MM.1S (cell line): Measurements from ENCODE around the gene NPC1.

Experiments used
- CTCF ChIP-seq: fragments of 300-600 bp; sonication (generic); IDR thresholded peaks from 2 replicates; pipeline ENCODE4 v1.5.1; 2016; ENCODE audit warnings: antibody characterized with exemption, low read length, mixed read lengths
- EZH2 ChIP-seq: fragments of 300-600 bp; sonication (generic); optimal IDR thresholded peaks from 2 replicates; pipeline ENCODE3; 2017; ENCODE audit warnings: low read depth, mild to moderate bottlenecking, antibody characterized with exemption, low read length, mixed read lengths

- TF ChIP-seq CTCF (no peak), EZH2 (no peak)
These were observed 49.0 kb downstream of the NPC1 start for GRCh38 chr18:23537274-23537673.
